ENCODE results near the gene SLC43A2. TPM values are rescaled to one million over a fixed set of nuclear protein-coding genes. Genes with fewer than 3 reads are reported as not detected.

The SLC43A2 gene
- total RNA-seq, 1 experiment from 2014 or later = 12.9 TPM

DNA sequence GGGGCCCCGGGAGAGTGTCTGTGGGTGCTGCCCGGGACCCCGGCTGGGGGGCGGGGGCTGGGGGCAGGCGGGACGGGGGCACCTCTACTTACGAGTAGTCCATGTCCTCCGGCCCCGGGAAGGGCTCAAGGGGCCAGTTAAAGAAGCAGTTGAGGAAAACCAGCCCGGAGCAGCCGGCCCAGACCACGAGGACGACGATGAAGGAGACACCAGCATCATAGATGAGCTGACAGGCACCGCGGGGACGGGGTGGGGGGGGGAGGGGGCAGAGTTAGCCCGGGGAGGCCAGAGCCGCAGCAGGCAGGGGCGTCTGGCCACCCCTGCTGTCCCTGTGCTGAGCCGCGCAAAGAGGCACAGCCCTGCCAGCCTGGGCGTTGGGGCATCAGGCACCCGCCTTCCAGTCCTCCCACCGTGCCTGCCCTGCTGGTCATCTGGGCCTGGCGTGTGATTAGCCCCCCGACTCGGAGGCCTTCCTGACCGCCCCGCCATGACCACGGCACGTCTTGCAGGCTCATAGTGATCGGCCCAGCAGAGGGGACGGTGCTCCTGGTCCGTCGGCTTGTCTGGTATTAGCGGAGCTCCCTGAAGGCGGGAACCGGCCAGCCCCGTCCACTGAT lies 37.1 kb downstream of the SLC43A2 start:
- Mint-ChIP-seq H3K4me1 (peaks cover 10 to 15% of the 10 kb centered on the region in 2 experiments), H3K27me3 (ENCODE audit: low read depth) (no peaks in the 10 kb centered on the region), H3K27ac (peak overlapping the region in 1 of 3 experiments; percentile 86; a peak in 1 of 7 replicates), H3K4me3 (no peak overlapping the region), H3K36me3 (ENCODE audit: insufficient read depth in 1 of 3, low read depth in 3 of 3) (peaks cover 0 to 3% (median 2%) of the 10 kb centered on the region in 3 experiments; a peak in 4 of 7 replicates), H3K9me3 (no peaks in the 10 kb centered on the region)
- no peaks in the 10 kb centered on the region for H3K23me2 ChIP-seq (ENCODE audit: insufficient read length, low read depth, low read length, poor library complexity, severe bottlenecking)
- no peaks in the 10 kb centered on the region for H3K79me1 ChIP-seq (ENCODE audit: insufficient read depth, low read depth, low read length, poor library complexity, severe bottlenecking)
- H3K14ac ChIP-seq (ENCODE audit: insufficient read depth, low read length) = no peak overlapping the region; the same call in 1 of the 2 replicates
- no peak overlapping the region for H3K18ac ChIP-seq (ENCODE audit: insufficient read length, low read depth, low read length)
- H2AFZ ChIP-seq (ENCODE audit: low read length) = no peak overlapping the region
- no peak overlapping the region for H3K9ac ChIP-seq (ENCODE audit: extremely low read depth, insufficient read length, low read length)
- no peak overlapping the region for H3T11ph ChIP-seq (ENCODE audit: low read length)
- no peaks in the 10 kb centered on the region for H3K9me3 ChIP-seq (ENCODE audit: control insufficient read depth, low read depth, low read length)
- TF ChIP-seq, protein P1, sequence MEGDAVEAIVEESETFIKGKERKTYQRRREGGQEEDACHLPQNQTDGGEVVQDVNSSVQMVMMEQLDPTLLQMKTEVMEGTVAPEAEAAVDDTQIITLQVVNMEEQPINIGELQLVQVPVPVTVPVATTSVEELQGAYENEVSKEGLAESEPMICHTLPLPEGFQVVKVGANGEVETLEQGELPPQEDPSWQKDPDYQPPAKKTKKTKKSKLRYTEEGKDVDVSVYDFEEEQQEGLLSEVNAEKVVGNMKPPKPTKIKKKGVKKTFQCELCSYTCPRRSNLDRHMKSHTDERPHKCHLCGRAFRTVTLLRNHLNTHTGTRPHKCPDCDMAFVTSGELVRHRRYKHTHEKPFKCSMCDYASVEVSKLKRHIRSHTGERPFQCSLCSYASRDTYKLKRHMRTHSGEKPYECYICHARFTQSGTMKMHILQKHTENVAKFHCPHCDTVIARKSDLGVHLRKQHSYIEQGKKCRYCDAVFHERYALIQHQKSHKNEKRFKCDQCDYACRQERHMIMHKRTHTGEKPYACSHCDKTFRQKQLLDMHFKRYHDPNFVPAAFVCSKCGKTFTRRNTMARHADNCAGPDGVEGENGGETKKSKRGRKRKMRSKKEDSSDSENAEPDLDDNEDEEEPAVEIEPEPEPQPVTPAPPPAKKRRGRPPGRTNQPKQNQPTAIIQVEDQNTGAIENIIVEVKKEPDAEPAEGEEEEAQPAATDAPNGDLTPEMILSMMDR (conservative IDR thresholded peaks at IDR 0.05) = no peak
- no peaks in the 10 kb centered on the region for H3K27me3 ChIP-seq (ENCODE audit: insufficient read depth, low read length)
- H4K8ac ChIP-seq (replicated peaks; ENCODE audit: insufficient read length, low read depth, low read length) = no peak overlapping the region
- no peak overlapping the region for H2AK5ac ChIP-seq (ENCODE audit: insufficient read length, low read length)
- no peak for DNase-seq
- no peaks in the 10 kb centered on the region for H3K79me2 ChIP-seq (ENCODE audit: insufficient read depth, low read length)
- no peaks in the 10 kb centered on the region for H3K4me1 ChIP-seq (ENCODE audit: insufficient read depth, low read length)
- H3K27ac ChIP-seq (ENCODE audit: insufficient read length, low read depth, low read length) = no peak overlapping the region
- H2BK12ac ChIP-seq (ENCODE audit: insufficient read length, low read depth, low read length) = no peak overlapping the region
- 0 out of 2 replicates have a peak overlapping the region, but pooled peaks have one; percentile 86 for H2BK15ac ChIP-seq (ENCODE audit: low read depth, low read length)
- H3K4me2 ChIP-seq (ENCODE audit: insufficient read depth, insufficient read length, low read length) = no peak overlapping the region
- H3K4ac ChIP-seq (ENCODE audit: low read depth, low read length) = no peak overlapping the region
- H2BK120ac ChIP-seq (ENCODE audit: low read depth, low read length, poor library complexity, severe bottlenecking) = no peak overlapping the region
- no CpG with 5 or more reads among the region's 40 CpGs for WGBS (ENCODE audit: extremely low coverage, insufficient read length, low lambda C conversion rate)
- H4K91ac ChIP-seq (ENCODE audit: insufficient read length, low read depth, low read length) = no peak overlapping the region
- no peak overlapping the region for H3K56ac ChIP-seq (ENCODE audit: insufficient read length, low read depth, low read length)
- no peak overlapping the region for H2BK5ac ChIP-seq (ENCODE audit: insufficient read length, low read length)
- H4K5ac ChIP-seq (ENCODE audit: insufficient read length, low read depth, low read length) = no peak overlapping the region
- no peaks in the 10 kb centered on the region for H4K20me1 ChIP-seq (ENCODE audit: control insufficient read depth, insufficient read depth, insufficient read length)
- H2BK20ac ChIP-seq (ENCODE audit: low read depth, low read length, poor library complexity, severe bottlenecking) = no peak overlapping the region
- H3K23ac ChIP-seq (ENCODE audit: insufficient read length, low read depth, low read length) = no peak overlapping the region

Data from H9 (cell line).